HepG2 (cell line): Measurements from ENCODE around the gene ACAP3. TPM values are rescaled to one million over a fixed set of nuclear protein-coding genes. Genes with fewer than 3 reads are reported as not detected.

Experiments
- ADNP ChIP-seq: sonication (generic); formaldehyde crosslinking; IDR thresholded peaks from 2 replicates; pipeline ENCODE4 v1.4.0; 2020; ENCODE audit warnings: missing genetic modification reagents
- ATF7-NPFF ChIP-seq: sonication (generic); formaldehyde crosslinking; IDR thresholded peaks from 2 replicates; pipeline ENCODE4 v1.8.1; 2023; ENCODE audit warnings: mild to moderate bottlenecking, low read depth, missing genetic modification reagents, moderate library complexity
- CBX1 ChIP-seq: IDR thresholded peaks from one replicate; pipeline ENCODE4 v1.6.1; 2016; ENCODE audit warnings: antibody characterized with exemption, low read depth
- CREM ChIP-seq, 2 experiments: sonication (generic) in 1 of 2; formaldehyde crosslinking in 1 of 2; IDR thresholded peaks; 2 replicates each; pipeline versions ENCODE4 v1.4.0 to v1.6.1; 2016 to 2020; ENCODE audit warnings: antibody characterized with exemption in 1 of 2, mild to moderate bottlenecking in 1 of 2, missing genetic modification reagents in 1 of 2
- HNF4A ChIP-seq: sonication (generic); formaldehyde crosslinking; IDR thresholded peaks from 2 replicates; pipeline ENCODE4 v1.4.0; 2020; ENCODE audit warnings: missing genetic modification reagents
- MAFG ChIP-seq: sonication (generic); formaldehyde crosslinking; IDR thresholded peaks from 2 replicates; pipeline ENCODE4 v1.5.1; 2020; ENCODE audit warnings: mild to moderate bottlenecking, missing genetic modification reagents
- MIER3 ChIP-seq: IDR thresholded peaks from 2 replicates; pipeline ENCODE4 v1.6.1; 2016; ENCODE audit warnings: missing compliant biosample characterization, borderline replicate concordance
- NCOA2 ChIP-seq: sonication (generic); formaldehyde crosslinking; IDR thresholded peaks from 2 replicates; pipeline ENCODE4 v1.8.0; 2022; ENCODE audit warnings: inconsistent platforms
- NFKBIZ ChIP-seq: IDR thresholded peaks from 2 replicates; pipeline ENCODE4 v1.6.1; 2018; ENCODE audit warnings: missing genetic modification reagents, missing compliant biosample characterization
- RAD51 ChIP-seq: fragments of 450-650 bp; IDR thresholded peaks from 2 replicates; pipeline ENCODE4 v1.6.1; 2016; ENCODE audit warnings: borderline replicate concordance
- RBM22 ChIP-seq: fragments of 200-400 bp; formaldehyde crosslinking; optimal IDR thresholded peaks from 2 replicates; pipeline ENCODE3; 2017; ENCODE audit warnings: mild to moderate bottlenecking, low read length, moderate library complexity
- REXO4 ChIP-seq: sonication (generic); formaldehyde crosslinking; IDR thresholded peaks from 2 replicates; pipeline ENCODE4 v1.8.0; 2022; ENCODE audit warnings: missing genetic modification reagents, mild to moderate bottlenecking, borderline replicate concordance
- SPEN ChIP-seq: sonication (generic); formaldehyde crosslinking; IDR thresholded peaks from 2 replicates; pipeline ENCODE4 v1.5.1; 2020; ENCODE audit warnings: low read depth, mild to moderate bottlenecking, missing genetic modification reagents
- SRF ChIP-seq: IDR thresholded peaks from 2 replicates; pipeline ENCODE4 v1.6.1; 2011; ENCODE audit warnings: mild to moderate bottlenecking, low read depth, low read length, moderate library complexity
- TAF15 ChIP-seq: fragments of 200-400 bp; formaldehyde crosslinking; IDR thresholded peaks from one replicate; pipeline ENCODE4 v1.6.1; 2018; ENCODE audit warnings: mild to moderate bottlenecking, low read depth, low read length; ENCODE audit not compliant: poor library complexity, severe bottlenecking
- TCF7L2 ChIP-seq: IDR thresholded peaks from 2 replicates; pipeline ENCODE4 v1.6.1; 2011; ENCODE audit warnings: mild to moderate bottlenecking, low read depth, low read length, moderate library complexity
- ZBTB7A ChIP-seq: sonication (generic); formaldehyde crosslinking; IDR thresholded peaks from 2 replicates; pipeline ENCODE4 v1.8.0; 2022; ENCODE audit warnings: mild to moderate bottlenecking, missing genetic modification reagents
- ZFP36L2 ChIP-seq: sonication (generic); formaldehyde crosslinking; IDR thresholded peaks from 2 replicates; pipeline ENCODE4 v1.4.0; 2020; ENCODE audit warnings: missing genetic modification reagents
- ZMYM4 ChIP-seq: sonication (generic); formaldehyde crosslinking; IDR thresholded peaks from 2 replicates; pipeline ENCODE4 v1.8.1; 2023; ENCODE audit warnings: mild to moderate bottlenecking, missing genetic modification reagents
- ZNF280B ChIP-seq: sonication (generic); formaldehyde crosslinking; IDR thresholded peaks from 2 replicates; pipeline ENCODE4 v1.5.0; 2020; ENCODE audit warnings: missing genetic modification reagents, mild to moderate bottlenecking, borderline replicate concordance
- ZNF30 ChIP-seq: sonication (generic); formaldehyde crosslinking; IDR thresholded peaks from 2 replicates; pipeline ENCODE4 v1.5.0; 2020; ENCODE audit warnings: mild to moderate bottlenecking, missing genetic modification reagents
- ZNF557 ChIP-seq: sonication (generic); formaldehyde crosslinking; IDR thresholded peaks from 2 replicates; pipeline ENCODE4 v1.4.0; 2020; ENCODE audit warnings: missing genetic modification reagents
- ZNF562 ChIP-seq: sonication (generic); formaldehyde crosslinking; IDR thresholded peaks from 2 replicates; pipeline ENCODE4 v1.8.0; 2022; ENCODE audit warnings: missing genetic modification reagents, borderline replicate concordance
- ZNF660 ChIP-seq: sonication (generic); formaldehyde crosslinking; IDR thresholded peaks from 2 replicates; pipeline ENCODE4 v1.5.1; 2020; ENCODE audit warnings: mild to moderate bottlenecking, low read depth, missing genetic modification reagents, borderline replicate concordance
- ZNF766 ChIP-seq: sonication (generic); formaldehyde crosslinking; IDR thresholded peaks from 2 replicates; pipeline ENCODE4 v1.5.0; 2020; ENCODE audit warnings: missing genetic modification reagents, borderline replicate concordance
- ZNF839 ChIP-seq: sonication (generic); formaldehyde crosslinking; IDR thresholded peaks from 2 replicates; pipeline ENCODE4 v1.4.0; 2020; ENCODE audit warnings: missing genetic modification reagents, mild to moderate bottlenecking, borderline replicate concordance
- polyA plus RNA-seq, 8 experiments: library from polyadenylated mRNA; depleted of rRNA in 3 of 8; stranded (reverse) in 7 of 8; unstranded in 1 of 8; fragments of >200 nt; fragmentation: Illumina TruSeq in 4 of 8; extraction: Trizol in 4 of 8; gene quantifications; 2 replicates each; pipeline versions ENCODE4 v1.2.1 to v1.2.3, GENCODE V29; 2011 to 2016; ENCODE audit warnings: low read depth in 4 of 8, missing spikeins in 1 of 8, mixed read lengths in 1 of 8; ENCODE audit not compliant: insufficient read depth in 1 of 8
- total RNA-seq, 5 experiments: library from RNA; depleted of rRNA; stranded (reverse); fragments of >200 nt; fragmentation: Illumina TruSeq; extraction: Trizol; gene quantifications; 2 replicates each; pipeline ENCODE4 v1.2.3, GENCODE V29; 2016; ENCODE audit warnings: low read depth in 1 of 5
- TF ChIP-seq, protein P1 (sequence below): sonication (generic); formaldehyde crosslinking; IDR thresholded peaks from 2 replicates; pipeline ENCODE4 v1.5.1; 2020; ENCODE audit warnings: missing genetic modification reagents, mild to moderate bottlenecking, borderline replicate concordance

The ACAP3 gene
- total and polyA plus RNA-seq, 2 of the 13 experiments (the other 11 are each of a cell fraction or from before 2014, with no cell fraction given) = 29.4 to 50.8 TPM

GRCh38 chr1:1324524-1325287 is 17.0 kb upstream of the ACAP3 start, which contains the start of the genes CPTP and INTS11 (continued):
- TF ChIP-seq ZNF280B (CRISPR knock-in tag) (0 out of 2 replicates have a peak, but pooled peaks have one; percentile 24), ZNF766 (CRISPR knock-in tag) (no peak), MIER3 (CRISPR knock-in tag) (no peak), MAFG (CRISPR knock-in tag) (no peak), ATF7-NPFF (CRISPR knock-in tag) (no peak; the same call in 1 of the 2 replicates), SRF (no peak), RBM22 (no peak), SPEN (CRISPR knock-in tag) (peak; percentile 81), TAF15 (no peak), ZBTB7A (CRISPR knock-in tag) (no peak), RAD51 (no peak), HNF4A (CRISPR knock-in tag) (peak; percentile 45), CBX1 (no peak), ZNF562 (CRISPR knock-in tag) (no peak), ZMYM4 (CRISPR knock-in tag) (peak; percentile 28; the same call in 1 of the 2 replicates), REXO4 (CRISPR knock-in tag) (no peak), NFKBIZ (CRISPR knock-in tag) (no peak), ZNF660 (no peak), ZNF557 (CRISPR knock-in tag) (no peak), ZNF839 (CRISPR knock-in tag) (no peak), ADNP (CRISPR knock-in tag) (no peak), CREM (IDR thresholded peaks at IDR 0.05) (no peak), CREM (CRISPR knock-in tag; IDR thresholded peaks at IDR 0.05) (no peak), NCOA2 (CRISPR knock-in tag) (0 out of 2 replicates have a peak, but pooled peaks have one; percentile 10), ZNF30 (no peak), ZFP36L2 (CRISPR knock-in tag) (no peak), TCF7L2 (no peak)
- TF ChIP-seq, protein P1, sequence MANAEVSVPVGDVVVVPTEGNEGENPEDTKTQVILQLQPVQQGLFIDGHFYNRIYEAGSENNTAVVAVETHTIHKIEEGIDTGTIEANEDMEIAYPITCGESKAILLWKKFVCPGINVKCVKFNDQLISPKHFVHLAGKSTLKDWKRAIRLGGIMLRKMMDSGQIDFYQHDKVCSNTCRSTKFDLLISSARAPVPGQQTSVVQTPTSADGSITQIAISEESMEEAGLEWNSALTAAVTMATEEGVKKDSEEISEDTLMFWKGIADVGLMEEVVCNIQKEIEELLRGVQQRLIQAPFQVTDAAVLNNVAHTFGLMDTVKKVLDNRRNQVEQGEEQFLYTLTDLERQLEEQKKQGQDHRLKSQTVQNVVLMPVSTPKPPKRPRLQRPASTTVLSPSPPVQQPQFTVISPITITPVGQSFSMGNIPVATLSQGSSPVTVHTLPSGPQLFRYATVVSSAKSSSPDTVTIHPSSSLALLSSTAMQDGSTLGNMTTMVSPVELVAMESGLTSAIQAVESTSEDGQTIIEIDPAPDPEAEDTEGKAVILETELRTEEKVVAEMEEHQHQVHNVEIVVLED = peak; percentile 54; the same call in 1 of the 2 replicates
